IPS-18a (cell line): ENCODE data around the gene VASP.

Source experiments
- H3K27ac ChIP-seq: one replicate; pipeline ENCODE4 v1.5.1; 2013; ENCODE audit warnings: low read length
- H3K27me3 ChIP-seq: one replicate; pipeline ENCODE4 v1.6.1; 2013; ENCODE audit warnings: mild to moderate bottlenecking, low read length; ENCODE audit not compliant: control insufficient read depth, insufficient read depth
- H3K36me3 ChIP-seq: one replicate; pipeline ENCODE4 v1.6.1; 2013; ENCODE audit warnings: low read depth, low read length; ENCODE audit not compliant: control insufficient read depth
- H3K4me1 ChIP-seq: one replicate; pipeline ENCODE4 v1.6.1; 2013; ENCODE audit warnings: low read depth, low read length; ENCODE audit not compliant: control insufficient read depth
- H3K4me3 ChIP-seq: one replicate; pipeline ENCODE4 v1.5.1; 2013; ENCODE audit warnings: low read length
- H3K9ac ChIP-seq: one replicate; pipeline ENCODE4 v1.6.1; 2013; ENCODE audit warnings: mild to moderate bottlenecking, low read length, moderate library complexity
- H3K9me3 ChIP-seq: one replicate; pipeline ENCODE4 v1.6.1; 2013; ENCODE audit warnings: low read depth, low read length; ENCODE audit not compliant: control insufficient read depth

VASP gene

DNA sequence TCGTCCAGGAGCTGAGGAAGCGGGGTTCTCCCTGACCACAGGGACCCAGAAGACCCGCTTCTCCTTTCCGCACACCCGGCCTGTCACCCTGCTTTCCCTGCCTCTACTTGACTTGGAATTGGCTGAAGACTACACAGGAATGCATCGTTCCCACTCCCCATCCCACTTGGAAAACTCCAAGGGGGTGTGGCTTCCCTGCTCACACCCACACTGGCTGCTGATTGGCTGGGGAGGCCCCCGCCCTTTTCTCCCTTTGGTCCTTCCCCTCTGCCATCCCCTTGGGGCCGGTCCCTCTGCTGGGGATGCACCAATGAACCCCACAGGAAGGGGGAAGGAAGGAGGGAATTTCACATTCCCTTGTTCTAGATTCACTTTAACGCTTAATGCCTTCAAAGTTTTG lies 18.9 kb downstream of the VASP start:
- Histone ChIP-seq H3K27ac (no peak overlapping the region), H3K27me3 (peaks cover 14% of the 10 kb centered on the region), H3K9me3 (no peaks in the 10 kb centered on the region), H3K36me3 (peaks cover 35% of the 10 kb centered on the region), H3K9ac (no peak overlapping the region), H3K4me1 (peaks cover 3% of the 10 kb centered on the region), H3K4me3 (no peak overlapping the region)

DNA sequence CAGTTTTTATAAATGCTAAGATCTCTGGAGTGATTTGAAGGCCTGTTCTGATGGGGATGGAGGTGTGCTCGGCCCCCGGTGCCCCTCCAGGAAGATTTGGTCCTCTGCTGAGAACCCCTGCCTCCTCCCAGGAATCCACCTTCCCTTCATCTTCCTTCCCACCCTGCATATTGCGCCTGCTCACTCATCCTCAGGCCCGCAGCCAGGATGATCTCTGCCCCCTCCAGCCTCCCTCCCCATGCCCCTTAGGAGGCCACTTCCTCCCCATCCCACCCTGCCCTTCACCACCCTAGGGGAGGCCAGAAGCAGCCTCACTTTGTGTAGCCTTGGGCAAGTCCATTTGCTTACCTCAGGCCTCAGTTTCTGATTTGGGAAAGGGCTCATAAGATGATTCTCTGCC lies 19.7 kb downstream of the VASP start:
- Histone ChIP-seq H3K9me3 (no peaks in the 10 kb centered on the region), H3K9ac (no peak overlapping the region), H3K27ac (no peak overlapping the region), H3K36me3 (peaks cover 32% of the 10 kb centered on the region), H3K27me3 (peaks cover 14% of the 10 kb centered on the region), H3K4me1 (peaks cover 3% of the 10 kb centered on the region), H3K4me3 (no peak overlapping the region)

DNA sequence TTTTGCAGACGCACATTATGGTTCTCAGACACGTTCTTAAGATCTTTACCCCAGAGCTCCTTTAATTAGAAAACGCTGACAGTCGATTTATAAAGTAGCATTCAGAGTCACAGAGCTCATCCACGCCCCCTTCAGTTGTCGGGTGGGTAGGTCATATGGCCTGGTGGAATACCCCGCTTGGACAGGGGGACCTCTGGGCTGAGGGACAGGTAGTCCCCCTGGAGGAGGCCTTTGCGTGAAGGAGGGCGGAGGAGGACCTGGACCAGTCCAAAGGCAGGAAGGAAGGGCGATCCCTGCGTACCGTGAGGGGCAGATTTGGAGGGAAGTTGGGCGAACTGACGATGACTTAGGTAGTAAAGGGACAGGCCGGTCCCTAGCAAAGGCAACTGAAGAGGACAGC lies 20.5 kb downstream of the VASP start:
- no peak overlapping the region for H3K9ac ChIP-seq
- H3K36me3 ChIP-seq = peaks cover 29% of the 10 kb centered on the region
- H3K27ac ChIP-seq = no peak overlapping the region

DNA sequence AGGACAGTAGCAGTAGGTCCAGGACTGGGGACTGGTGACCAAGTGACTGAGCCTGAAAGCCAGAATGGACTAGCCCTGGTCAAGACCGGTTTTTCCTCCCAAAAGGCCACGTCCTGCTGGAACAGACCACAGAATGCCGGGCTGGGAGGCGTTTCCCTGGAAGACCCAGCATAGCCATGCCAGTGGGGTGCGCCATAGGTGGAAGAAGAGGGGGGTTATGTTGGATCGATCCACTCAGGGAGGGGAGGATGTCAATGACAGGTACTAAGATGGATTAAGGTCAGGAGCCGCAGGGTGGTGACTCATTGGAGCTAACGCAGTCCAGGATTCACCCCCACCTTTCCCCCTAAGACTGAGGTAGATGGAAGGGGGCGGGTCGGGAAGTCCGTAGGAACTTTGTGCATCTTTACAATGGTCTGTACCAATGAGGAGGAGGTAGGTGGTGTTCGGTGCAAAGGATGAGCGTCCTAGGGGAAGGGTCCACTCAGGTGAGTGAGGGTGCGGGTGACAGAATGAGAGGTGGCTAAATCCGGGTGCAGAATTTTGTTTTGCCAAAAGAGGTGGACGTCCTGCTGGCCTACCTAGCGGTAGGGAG lies 21.0 kb downstream of the VASP start:
- peaks cover 3% of the 10 kb centered on the region for H3K4me1 ChIP-seq
- peaks cover 14% of the 10 kb centered on the region for H3K27me3 ChIP-seq
- H3K4me3 ChIP-seq = peak overlapping the region; percentile 61
- peaks cover 26% of the 10 kb centered on the region for H3K36me3 ChIP-seq
- no peaks in the 10 kb centered on the region for H3K9me3 ChIP-seq
- H3K27ac ChIP-seq = no peak overlapping the region
- no peak overlapping the region for H3K9ac ChIP-seq

More for the DNA sequence above, 20.5 kb downstream of the VASP start:
- Histone ChIP-seq H3K4me1 (peaks cover 3% of the 10 kb centered on the region), H3K27me3 (peaks cover 14% of the 10 kb centered on the region), H3K9me3 (no peaks in the 10 kb centered on the region), H3K4me3 (peak overlapping the region; percentile 61)

DNA sequence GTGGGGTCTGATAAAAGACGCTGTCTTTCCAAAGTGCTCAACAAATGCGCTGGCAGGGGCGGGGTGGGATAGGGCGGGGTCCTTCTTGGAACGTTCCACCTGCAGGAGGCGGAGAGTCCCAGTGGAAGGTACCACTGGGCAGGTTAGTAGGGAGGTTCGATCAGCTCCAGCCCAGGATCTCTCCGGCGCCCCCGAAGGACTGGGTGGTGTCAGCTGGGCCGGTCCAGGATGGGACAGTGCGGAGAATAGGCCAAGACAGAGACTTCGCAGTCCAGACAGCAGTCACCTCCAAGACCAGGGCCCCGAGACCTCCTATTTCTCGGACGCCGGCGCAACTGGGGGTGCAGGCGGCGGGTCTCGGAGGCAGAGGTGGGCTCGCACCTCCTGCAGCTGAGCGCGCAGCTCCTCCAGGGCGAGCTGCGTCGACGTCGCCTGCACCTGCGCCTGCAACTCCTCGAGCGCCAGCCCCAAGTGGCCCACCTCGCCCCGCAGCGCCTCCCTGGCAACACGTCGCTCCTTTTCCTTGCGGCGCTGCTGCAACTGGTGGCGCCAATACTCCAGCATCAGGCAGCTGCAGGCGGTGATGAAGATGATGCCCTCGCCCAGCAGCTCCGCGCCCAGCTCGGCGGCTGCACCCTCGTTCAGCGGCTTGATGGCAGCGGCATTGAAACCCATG lies 21.6 kb downstream of the VASP start:
- H3K27ac ChIP-seq = no peak overlapping the region
- H3K36me3 ChIP-seq = peaks cover 24% of the 10 kb centered on the region
- H3K4me1 ChIP-seq = peaks cover 3% of the 10 kb centered on the region
- no peaks in the 10 kb centered on the region for H3K9me3 ChIP-seq
- peak overlapping the region; percentile 61 for H3K4me3 ChIP-seq
- peaks cover 14% of the 10 kb centered on the region for H3K27me3 ChIP-seq
- H3K9ac ChIP-seq = no peak overlapping the region

DNA sequence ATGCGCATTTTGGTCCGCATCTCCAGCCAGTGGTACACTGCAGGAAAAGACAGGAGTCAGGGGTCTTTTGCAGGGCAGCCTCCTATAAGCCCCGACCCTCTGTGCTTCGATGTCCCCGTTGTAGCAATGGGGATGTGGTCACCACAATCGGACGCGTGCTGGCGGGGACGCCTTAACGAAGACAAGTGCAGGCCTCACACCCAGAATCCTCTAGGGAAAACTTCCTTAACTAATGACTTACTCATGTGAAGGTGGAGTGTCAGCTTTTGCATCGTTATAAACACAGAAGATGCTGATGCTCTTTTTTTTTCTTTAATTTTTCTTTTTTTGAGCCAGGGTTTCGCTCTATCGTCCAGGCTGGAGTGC lies 22.1 kb downstream of the VASP start:
- no peaks in the 10 kb centered on the region for H3K9me3 ChIP-seq
- H3K36me3 ChIP-seq = peaks cover 19% of the 10 kb centered on the region
- H3K4me1 ChIP-seq = peaks cover 3% of the 10 kb centered on the region
- H3K4me3 ChIP-seq = peak overlapping the region; percentile 61
- no peak overlapping the region for H3K9ac ChIP-seq
- no peak overlapping the region for H3K27ac ChIP-seq
- peaks cover 14% of the 10 kb centered on the region for H3K27me3 ChIP-seq

DNA sequence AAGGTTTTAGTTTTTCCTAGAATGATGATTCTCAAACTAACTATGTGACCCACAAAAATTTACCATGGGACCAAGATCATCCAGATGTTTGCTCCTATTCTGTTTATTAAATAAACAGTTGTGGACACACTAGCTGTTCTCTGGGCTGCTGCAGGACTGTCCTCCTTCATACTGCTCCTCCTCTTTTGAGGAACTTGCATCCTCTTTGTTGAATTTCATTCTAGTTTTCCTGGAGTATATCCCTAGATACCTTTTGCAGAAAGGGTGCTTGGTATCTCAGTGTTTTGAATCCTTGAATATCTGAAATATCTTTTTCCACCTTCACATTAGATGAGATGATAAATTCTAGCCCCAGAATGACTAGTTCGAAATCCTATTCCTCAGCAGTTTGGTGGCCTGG lies 24.1 kb downstream of the VASP start:
- H3K9me3 ChIP-seq = no peaks in the 10 kb centered on the region
- H3K9ac ChIP-seq = no peak overlapping the region
- peaks cover 14% of the 10 kb centered on the region for H3K27me3 ChIP-seq
- peaks cover 3% of the 10 kb centered on the region for H3K4me1 ChIP-seq
- no peak overlapping the region for H3K27ac ChIP-seq
- peaks cover 2% of the 10 kb centered on the region for H3K36me3 ChIP-seq
- no peak overlapping the region for H3K4me3 ChIP-seq

DNA sequence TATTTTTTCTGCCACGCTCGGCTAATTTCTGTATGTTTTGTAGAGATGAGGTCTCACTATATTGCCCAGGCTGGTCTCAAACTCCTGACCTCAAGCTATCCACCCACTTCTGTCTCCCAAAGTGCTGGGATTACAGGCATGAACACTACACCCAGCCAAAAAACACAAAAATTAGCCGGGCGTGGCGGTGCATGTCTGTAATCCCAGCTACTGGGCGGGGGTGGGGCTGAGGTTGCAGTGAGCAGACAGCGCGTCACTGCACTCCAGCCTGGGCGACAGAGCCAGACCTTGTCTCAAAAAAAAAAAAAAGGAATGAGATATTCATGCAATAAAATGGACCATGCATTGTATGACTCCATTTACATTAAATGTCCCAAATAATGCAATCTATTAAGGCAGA lies 32.2 kb downstream of the VASP start:
- Histone ChIP-seq H3K27me3 (no peaks in the 10 kb centered on the region), H3K27ac (no peak overlapping the region), H3K9ac (no peak overlapping the region), H3K9me3 (no peaks in the 10 kb centered on the region), H3K36me3 (no peaks in the 10 kb centered on the region), H3K4me3 (no peak overlapping the region), H3K4me1 (no peaks in the 10 kb centered on the region)

DNA sequence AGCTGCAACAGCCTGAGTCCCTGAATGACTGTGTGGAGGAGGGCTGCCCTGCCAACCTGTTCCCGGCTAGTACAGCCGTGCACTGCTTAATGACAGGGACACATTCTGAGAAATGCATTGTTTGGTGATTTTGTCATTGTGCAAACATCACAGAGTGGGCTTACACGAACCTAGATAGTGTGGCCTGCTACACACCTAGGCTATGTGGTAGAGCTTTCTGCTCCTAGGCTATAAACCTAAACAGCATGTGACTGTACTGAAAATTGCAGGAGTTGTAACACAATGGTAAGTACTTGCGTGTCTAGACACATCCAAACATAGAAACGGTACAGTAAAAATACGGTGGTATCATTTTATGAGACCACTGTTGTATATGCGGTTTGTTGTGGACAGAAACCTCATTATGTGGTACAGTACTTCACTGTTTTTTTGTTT lies 35.0 kb downstream of the VASP start:
- Histone ChIP-seq H3K9ac (no peak overlapping the region), H3K27ac (no peak overlapping the region), H3K9me3 (no peaks in the 10 kb centered on the region), H3K36me3 (no peaks in the 10 kb centered on the region), H3K4me3 (no peak overlapping the region), H3K4me1 (no peaks in the 10 kb centered on the region), H3K27me3 (no peaks in the 10 kb centered on the region)

DNA sequence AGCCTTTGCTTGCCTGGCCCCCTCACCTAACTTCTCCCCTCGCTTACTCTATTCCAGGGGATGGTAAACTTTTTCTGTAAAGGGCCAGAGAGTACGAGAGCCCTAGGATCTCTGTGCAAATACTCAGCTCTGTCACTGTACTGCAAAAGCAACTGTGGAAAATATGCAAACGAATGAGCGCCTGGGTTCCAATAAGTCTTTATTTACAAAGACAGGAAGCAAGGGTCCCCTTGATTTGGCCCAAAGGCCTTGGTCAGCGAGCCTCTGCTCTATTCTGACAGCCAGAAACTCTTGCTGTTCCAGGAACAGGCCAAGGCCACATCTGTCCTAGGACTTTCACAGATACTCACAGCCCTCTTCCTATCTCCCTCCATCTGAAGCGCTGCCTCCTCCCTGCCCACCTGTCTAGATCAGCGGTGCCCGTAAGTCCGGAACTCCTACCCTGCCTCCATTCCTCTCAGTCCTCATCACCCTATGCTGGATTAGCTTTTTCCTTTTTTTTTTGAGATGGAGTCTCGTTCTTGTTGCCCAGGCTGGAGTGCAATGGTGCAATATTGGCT lies 40.0 kb downstream of the VASP start:
- Histone ChIP-seq H3K27ac (no peak overlapping the region), H3K9me3 (no peaks in the 10 kb centered on the region), H3K27me3 (no peaks in the 10 kb centered on the region), H3K9ac (no peak overlapping the region), H3K4me1 (no peaks in the 10 kb centered on the region), H3K4me3 (no peak overlapping the region), H3K36me3 (no peaks in the 10 kb centered on the region)

DNA sequence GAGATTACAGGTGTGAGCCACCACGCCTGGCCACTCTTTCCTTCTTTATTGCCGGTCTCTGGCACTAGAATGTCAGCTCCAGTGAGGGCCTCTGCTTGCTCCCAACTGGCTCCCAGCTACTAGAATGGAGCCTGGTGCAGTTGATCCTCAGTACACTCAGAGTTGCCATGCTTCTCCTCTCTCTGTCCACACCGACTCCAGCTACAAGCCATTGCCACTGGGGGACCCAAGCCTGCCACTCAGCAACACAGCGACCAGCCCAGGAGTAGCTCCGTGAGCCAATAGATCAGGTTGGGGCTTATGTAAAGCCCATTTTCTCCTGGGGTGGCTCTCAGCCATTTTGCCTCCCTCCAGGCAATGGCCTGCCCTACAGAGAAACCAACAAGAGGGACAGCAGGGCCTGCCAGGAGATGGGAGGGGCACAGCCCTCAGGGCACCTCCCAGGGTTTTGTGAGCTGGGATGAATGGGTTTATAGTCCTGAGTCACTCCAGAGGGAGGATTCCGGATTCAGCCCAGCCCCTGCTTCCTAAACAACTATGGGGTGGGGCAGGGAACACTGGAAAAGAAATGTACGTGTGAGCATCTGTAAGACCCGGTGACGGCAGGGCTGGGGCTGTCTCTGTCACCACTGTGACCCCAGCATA lies 40.8 kb downstream of the VASP start:
- Histone ChIP-seq H3K27ac (no peak overlapping the region), H3K4me3 (no peak overlapping the region)

More for the DNA sequence above, 40.8 kb downstream of the VASP start:
- Histone ChIP-seq H3K27me3 (no peaks in the 10 kb centered on the region), H3K36me3 (peaks cover 3% of the 10 kb centered on the region), H3K9me3 (no peaks in the 10 kb centered on the region), H3K4me1 (no peaks in the 10 kb centered on the region), H3K9ac (no peak overlapping the region)
